A549 treated with GW870086 at 1 μM for 4 hours (cell line): Measurements from ENCODE around the gene DNAH11. TPM values are rescaled to one million over a fixed set of nuclear protein-coding genes. Genes with fewer than 3 reads are reported as not detected.

ENCODE experiments used
- total RNA-seq: library from RNA; stranded (reverse); fragments of 200-300 nt; extraction: Qiagen RNA extraction; gene quantifications from 5 replicates; pipeline ENCODE4 v1.2.3, GENCODE V29; 2022; ENCODE audit warnings: low read depth

DNAH11 gene
- 0.14 to 0.77 TPM (median 0.24 TPM) in 5 replicates for total RNA-seq

DNA sequence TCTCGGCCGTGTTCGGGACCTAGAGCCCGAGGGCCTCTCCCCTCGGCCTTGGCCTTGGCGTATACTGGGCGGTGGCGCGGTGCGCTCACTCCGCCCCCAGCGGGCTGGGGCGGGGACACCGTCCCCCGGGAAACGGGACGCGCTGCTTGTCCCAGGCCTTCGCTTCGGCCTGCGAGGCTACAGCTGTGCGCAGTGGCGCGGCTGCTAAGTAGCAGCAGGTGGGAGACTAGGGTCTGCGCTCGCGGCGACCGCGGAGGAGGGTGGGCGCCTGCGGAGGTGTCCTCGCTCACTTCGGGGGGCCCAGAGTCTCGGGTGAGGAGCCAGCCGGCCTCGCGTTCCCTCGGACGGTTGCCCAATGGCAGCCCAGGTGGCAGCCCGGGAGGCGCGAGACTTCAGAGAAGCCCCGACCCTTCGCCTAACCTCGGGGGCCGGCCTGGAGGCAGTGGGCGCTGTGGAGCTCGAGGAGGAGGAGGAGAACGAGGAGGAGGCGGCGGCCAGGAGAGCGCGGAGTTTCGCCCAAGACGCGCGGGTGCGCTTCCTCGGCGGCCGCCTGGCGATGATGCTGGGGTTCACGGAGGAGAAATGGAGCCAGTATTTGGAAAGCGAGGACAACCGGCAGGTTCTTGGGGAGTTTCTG, at the start of gene DNAH11:
DNAH11 (plus strand) TSS at position 149 of the 637 bp plus-strand sequence; CDS start at position 356, 207 bp downstream.

DNA sequence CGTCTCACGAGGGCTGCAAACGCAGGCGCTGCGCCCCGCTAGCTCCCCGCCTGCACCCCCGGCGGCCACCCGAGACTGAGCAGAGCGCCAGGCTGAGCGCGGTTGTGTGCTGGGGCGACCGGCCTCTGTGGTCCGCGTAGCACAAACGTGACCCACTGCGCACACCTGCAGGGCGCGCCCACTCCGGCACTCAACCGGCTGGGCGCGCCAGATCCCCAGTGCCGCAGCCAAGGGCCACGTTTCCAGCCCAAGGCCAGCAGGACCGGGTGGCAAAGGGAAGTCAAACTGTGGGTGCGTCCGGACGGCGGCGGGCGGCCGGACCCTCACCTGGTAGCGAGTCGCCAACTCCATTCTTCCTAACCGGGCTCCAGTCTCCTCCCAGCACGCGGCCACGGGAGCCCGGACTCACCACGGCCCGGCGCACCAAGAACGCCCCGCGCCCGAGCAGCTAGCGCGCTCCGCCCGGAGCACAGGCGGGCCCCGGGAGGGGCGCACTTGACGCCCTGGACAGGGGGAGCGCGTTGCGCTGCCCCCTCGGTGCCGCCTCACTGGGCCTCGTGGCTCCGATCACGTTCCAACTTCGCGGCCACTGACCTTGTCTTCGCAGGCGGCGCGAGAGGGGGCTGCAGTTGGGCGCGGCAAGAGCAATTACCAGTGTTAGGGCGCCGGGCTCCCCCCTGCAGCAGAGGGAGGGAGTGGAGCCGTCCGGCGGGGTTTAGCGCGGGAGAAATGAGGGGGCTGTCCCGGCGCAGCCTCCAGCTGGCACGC, 402.8 kb downstream of the DNAH11 start, which contains the start of gene CDCA7L:
CDCA7L (minus strand) TSS at position 446 of the 768 bp plus-strand sequence; CDS start at position 351, 95 bp downstream.

Other genes with a start within 250 kb of the DNAH11 start
- gene SP4, start 115.0 kb upstream of the DNAH11 start, total RNA-seq, result 0.69 to 1.2 TPM (median 1.1 TPM) in 5 replicates